Measurements from ENCODE around the gene SIRPB2. TPM values are rescaled to one million over a fixed set of nuclear protein-coding genes. Genes with fewer than 3 reads are reported as not detected.

Gene SIRPB2
- total RNA-seq, 4 donors from 2014 or later: 3.9 to 28.5 (median 10.5) TPM

GRCh38 chr20:1457992-1458391, 33.2 kb downstream of the SIRPB2 start:
- Histone ChIP-seq H3K9me3 (no peaks in the 10 kb centered on the region), H3K4me1 (peaks cover 0 to 24% (median 0%) of the 10 kb centered on the region in 4 donors), H3K4me3 (no peak overlapping the region), H3K36me3 (peaks cover 0 to 97% (median 17%) of the 10 kb centered on the region in 3 donors), H3K27me3 (no peaks in the 10 kb centered on the region), H3K27ac (no peak overlapping the region)
- WGBS, 2 donors: 95% methylated on average over 2 of the region's 2 CpGs
- TF ChIP-seq CTCF (IDR thresholded peaks at IDR 0.05) (no peak), EP300 (IDR thresholded peaks at IDR 0.05) (no peak), POLR2A (IDR thresholded peaks at IDR 0.05) (no peak)
- no peak for DNase-seq (ENCODE audit: low spot score in 2 of 2)

- 46 to 47% methylated on average over 5 of the region's 5 CpGs for WGBS, 2 donors
- H3K4me3 ChIP-seq: no peak overlapping the region
- DNase-seq (ENCODE audit: low spot score in 2 of 2): no peak
- peaks cover 0 to 8% (median 0%) of the 10 kb centered on the region in 4 donors for H3K9me3 ChIP-seq
- TF ChIP-seq EP300 (IDR thresholded peaks at IDR 0.05) (no peak), POLR2A (IDR thresholded peaks at IDR 0.05) (no peak), CTCF (IDR thresholded peaks at IDR 0.05) (no peak)
- peaks cover 0 to 8% (median 0%) of the 10 kb centered on the region in 4 donors for H3K4me1 ChIP-seq
- H3K36me3 ChIP-seq: peaks cover 10 to 98% (median 29%) of the 10 kb centered on the region in 3 donors
- H3K27me3 ChIP-seq: no peaks in the 10 kb centered on the region
- no peak overlapping the region for H3K27ac ChIP-seq
Measured at GRCh38 chr20:1456300-1456699, 34.9 kb downstream of the SIRPB2 start.

GRCh38 chr20:1450926-1451491, 40.2 kb downstream of the SIRPB2 start:
- Histone ChIP-seq H3K4me1 (no peaks in the 10 kb centered on the region), H3K27ac (no peak overlapping the region), H3K9me3 (peaks cover 0 to 17% (median 3%) of the 10 kb centered on the region in 4 donors), H3K4me3 (no peak overlapping the region), H3K27me3 (no peaks in the 10 kb centered on the region), H3K36me3 (peaks cover 25 to 100% (median 39%) of the 10 kb centered on the region in 3 donors)
- DNase-seq (ENCODE audit: low spot score in 2 of 2): no peak
- no peak for TF ChIP-seq EP300 (IDR thresholded peaks at IDR 0.05)
- no peak for TF ChIP-seq CTCF (IDR thresholded peaks at IDR 0.05)
- TF ChIP-seq POLR2A (IDR thresholded peaks at IDR 0.05): no peak

GRCh38 chr20:1449370-1449769, 41.9 kb downstream of the SIRPB2 start:
- TF ChIP-seq POLR2A (IDR thresholded peaks at IDR 0.05): no peak
- no peak for TF ChIP-seq CTCF (IDR thresholded peaks at IDR 0.05)
- TF ChIP-seq EP300 (IDR thresholded peaks at IDR 0.05): no peak
- no peak for DNase-seq (ENCODE audit: low spot score in 2 of 2)
- H3K9me3 ChIP-seq: peaks cover 0 to 17% (median 3%) of the 10 kb centered on the region in 4 donors
- H3K27ac ChIP-seq: no peak overlapping the region
- no peaks in the 10 kb centered on the region for H3K4me1 ChIP-seq
- 92 to 95% methylated on average over 6 of the region's 6 CpGs for WGBS, 2 donors
- H3K4me3 ChIP-seq: no peak overlapping the region
- peaks cover 34 to 100% (median 48%) of the 10 kb centered on the region in 3 donors for H3K36me3 ChIP-seq
- H3K27me3 ChIP-seq: no peaks in the 10 kb centered on the region

GRCh38 chr20:1448081-1448620, 43.1 kb downstream of the SIRPB2 start:
- 88 to 92% methylated on average over 4 of the region's 4 CpGs for WGBS, 2 donors
- H3K36me3 ChIP-seq: peaks cover 34 to 100% (median 57%) of the 10 kb centered on the region in 3 donors

More at GRCh38 chr20:1448081-1448620, 43.1 kb downstream of the SIRPB2 start:
- no peak overlapping the region for H3K27ac ChIP-seq
- no peaks in the 10 kb centered on the region for H3K27me3 ChIP-seq
- H3K4me1 ChIP-seq: no peaks in the 10 kb centered on the region
- peaks cover 0 to 17% (median 3%) of the 10 kb centered on the region in 4 donors for H3K9me3 ChIP-seq
- DNase-seq (ENCODE audit: low spot score in 2 of 2): no peak
- no peak overlapping the region for H3K4me3 ChIP-seq
- TF ChIP-seq CTCF (IDR thresholded peaks at IDR 0.05) (no peak), POLR2A (IDR thresholded peaks at IDR 0.05) (no peak), EP300 (IDR thresholded peaks at IDR 0.05) (no peak)

Data from tibial nerve (tissue), 4 donors.